ENCODE measurements around the gene IL1RL2.

Gene IL1RL2

DNA sequence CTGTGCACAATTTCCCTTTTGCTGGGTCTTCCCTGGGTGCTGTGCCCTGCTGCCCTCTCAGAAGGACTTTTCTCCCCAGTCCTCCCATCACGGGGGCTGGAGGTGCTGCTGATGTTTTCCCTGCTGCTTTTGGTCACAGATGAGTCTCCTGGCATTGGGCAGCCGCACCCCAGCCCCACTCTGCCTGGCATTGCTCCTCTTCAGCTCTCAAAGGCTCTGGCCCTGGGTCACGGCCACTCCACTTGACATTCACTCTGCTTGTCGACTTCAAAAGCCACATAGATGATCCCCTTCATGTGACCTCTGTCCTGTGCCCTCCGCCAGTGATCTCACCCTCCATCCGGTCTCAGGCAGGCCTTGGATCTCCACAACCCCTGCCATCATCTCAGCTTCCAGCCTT lies 81.0 kb downstream of the IL1RL2 start:
- DNase-seq (ENCODE audit: low read depth): no peak

DNA sequence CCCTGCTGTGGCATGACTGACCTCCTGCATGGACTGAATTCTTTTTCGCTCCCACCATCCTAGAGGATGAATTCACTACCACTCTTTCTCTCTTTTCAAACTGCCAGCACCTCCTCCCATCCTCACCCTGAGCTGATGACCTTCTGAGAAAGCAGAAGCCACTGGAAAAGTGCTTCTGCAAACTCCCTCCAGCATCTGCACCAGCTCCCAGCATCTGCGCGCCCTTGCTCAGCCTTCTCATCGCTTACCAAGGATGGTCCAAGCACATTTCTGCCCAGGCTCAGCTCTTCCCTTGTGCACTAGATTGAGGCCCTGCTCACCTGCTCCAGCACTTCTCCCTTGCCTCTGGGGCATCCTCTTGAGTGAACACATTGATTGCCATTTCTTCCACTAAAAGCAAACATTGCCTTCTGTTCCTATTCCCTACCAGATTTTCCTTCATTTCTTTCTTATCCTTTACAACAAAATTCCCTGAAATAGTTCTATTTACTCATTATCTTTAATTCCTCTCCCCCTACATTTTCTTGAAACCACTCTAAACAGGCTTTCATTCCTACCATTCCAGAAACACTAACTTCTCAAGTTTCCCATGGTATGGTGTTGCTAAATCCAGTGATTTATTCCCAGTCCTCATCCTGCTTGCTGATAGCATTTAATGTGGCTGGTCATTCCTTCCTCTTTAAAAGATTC lies 81.8 kb downstream of the IL1RL2 start:
- DNase-seq (ENCODE audit: low read depth): no peak

DNA sequence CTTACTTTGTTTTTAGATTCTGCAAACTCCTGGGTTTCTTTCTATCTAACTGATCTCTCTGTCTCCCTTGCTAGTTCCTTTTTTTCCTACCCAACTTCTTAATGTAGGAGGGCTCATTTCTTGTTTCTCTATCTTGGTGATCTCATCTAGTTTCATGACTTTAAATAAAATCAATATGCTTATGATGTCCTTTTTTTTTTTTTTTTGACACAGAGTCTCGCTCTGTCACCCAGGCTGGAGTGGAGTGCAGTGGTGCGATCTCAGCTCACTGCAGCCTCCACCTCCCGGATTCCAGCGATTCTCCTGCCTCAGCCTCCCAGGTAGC lies 82.3 kb downstream of the IL1RL2 start:
- no peak for DNase-seq (ENCODE audit: low read depth)

DNA sequence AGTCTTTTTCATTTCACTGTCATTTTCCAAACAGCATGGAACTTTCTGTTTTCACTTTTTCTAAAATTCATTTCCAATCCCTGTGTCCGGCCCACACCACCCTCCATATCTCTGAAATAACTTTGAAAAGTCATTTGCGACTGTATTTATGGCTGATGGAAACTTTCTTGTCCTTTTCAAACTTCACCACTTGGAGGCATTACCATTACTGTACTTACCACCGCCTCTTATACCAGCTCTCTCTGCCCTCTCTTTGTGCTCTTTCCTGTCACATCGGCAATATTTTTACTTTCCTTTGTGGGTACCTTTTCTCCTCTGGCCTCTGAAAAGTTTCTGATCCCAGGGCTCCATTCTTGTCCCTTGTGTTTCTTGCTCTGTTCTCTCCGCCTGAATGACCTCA lies 85.0 kb downstream of the IL1RL2 start:
- DNase-seq (ENCODE audit: low read depth): no peak

DNA sequence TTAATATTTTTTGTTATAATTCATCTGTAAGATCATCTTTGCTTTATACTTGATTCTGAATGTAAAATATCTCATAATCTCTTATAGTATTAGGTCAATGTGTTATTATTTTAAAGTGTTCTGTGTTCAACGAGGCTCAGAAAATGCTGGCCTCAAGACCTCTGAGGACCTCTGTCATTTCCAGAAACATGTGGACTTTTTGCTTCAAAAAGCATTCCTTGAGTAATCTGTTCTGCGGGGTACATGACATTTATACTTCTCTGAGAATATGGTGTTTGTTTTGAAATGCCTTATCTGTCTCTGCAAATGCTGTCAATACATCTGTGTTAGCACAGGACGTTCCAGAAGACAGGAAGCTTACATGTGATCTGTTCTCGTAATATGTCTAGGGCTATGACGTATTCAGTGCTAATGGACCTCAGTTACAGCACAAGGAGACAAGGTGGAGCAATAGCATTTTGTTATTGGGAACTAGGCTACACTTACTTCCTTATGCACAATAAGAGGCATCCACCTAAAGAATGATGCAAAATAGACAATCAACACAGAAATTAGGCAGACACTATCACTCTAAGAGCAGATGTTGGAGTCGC lies 86.9 kb downstream of the IL1RL2 start:
- no peak for DNase-seq (ENCODE audit: low read depth)

DNA sequence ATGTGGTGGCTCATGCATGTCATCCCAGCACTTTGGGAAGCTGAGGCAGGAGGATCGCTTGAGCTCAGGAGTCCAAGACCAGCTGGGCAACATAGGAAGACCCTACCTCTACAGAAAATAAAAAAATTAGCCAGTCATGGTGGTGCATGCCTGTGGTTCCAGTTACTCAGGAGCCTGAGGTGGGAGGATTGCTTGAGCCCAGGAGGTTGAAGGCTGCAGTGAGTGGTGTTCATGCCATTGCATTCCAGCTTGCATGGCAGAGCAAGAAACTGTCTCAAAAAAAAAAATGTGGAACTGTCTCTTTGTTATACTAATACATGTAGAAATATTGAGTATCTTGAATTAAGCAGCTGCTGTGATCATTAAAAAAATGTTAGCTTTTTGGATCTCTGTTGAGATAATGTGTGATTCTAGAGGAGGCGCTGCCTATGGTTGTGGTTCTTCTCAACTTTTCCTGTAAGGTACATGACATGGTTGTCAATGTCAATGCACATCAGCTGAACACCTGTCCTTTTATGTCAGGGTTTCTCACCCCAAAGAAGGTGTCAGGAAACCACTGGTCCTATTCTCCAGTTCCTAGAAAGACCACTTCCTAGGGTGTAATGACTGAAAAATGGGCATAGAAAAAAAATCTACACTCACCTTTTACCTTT lies 89.9 kb downstream of the IL1RL2 start:
- DNase-seq (ENCODE audit: low read depth): no peak

DNA sequence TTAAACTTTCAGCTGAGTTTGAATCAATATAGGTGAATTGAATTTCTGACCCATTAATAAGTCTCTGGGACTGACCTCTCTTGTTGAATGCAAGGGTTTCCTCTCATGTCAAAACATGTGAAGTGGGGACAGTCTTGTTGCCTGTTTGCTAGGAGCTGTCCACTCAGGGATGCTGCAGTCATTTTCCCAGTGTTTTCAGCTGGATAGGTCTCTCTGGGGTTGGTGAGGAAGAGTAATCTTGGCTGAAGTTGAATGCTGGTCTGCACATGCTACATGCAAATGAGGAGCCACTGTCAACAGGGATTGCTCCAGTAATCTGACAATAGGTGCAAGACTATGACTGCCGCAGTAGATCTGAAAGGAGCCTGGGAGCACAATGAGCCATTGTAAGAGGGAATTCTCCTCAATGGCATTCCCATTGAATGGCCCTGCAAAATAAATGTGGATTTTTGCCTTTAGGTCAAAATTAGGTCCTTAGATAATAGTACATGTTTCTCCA lies 90.4 kb downstream of the IL1RL2 start:
- no peak for DNase-seq (ENCODE audit: low read depth)

DNA sequence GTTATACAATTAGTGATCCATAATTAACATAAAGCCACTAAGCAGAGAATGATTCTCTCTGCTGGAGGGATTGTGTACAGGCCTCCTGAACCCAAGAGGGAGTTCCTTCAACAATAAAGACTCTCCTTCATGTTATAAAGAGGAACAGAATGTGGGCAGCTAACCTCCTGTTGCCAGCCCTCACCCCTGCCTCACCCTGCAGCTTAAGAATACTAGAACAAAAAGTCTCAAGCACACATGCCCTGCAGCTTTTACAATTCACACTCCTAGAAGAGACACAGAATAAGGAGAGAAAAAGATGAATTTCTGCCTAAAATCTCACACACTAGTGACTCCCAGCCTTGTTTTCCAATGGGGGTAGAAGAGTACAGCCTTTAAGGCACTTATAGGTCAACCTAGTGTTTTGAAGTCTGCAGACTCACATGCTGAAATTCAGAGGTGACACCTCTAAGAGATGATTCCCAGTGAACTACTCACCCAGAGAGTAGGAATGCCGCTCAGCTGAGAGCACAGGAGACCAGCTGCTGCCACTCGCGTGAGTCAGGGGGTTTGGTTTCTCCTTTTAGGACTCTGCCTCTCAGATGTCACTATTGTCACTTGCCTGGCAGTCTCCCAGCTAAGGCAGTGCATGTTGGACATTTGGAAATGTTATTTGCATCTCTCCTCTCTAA lies 92.0 kb downstream of the IL1RL2 start:
- no peak for DNase-seq (ENCODE audit: low read depth)

DNA sequence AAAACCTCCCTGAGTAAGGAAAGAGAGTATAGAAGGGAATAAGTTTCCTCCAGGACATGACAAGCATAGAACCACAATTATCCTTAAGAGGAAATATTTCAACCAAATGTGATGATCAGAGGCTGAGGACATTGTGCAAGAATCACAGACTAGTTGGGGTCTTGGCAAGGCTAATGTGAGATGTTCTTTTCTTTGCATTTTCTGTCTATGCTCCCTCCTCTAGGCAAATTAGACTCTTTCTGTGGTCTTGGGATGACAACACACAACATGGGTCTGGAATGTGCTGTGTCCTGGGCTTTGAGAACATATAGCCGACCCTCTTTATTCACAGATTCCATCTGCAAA lies 92.5 kb downstream of the IL1RL2 start:
- no peak for DNase-seq (ENCODE audit: low read depth)

DNA sequence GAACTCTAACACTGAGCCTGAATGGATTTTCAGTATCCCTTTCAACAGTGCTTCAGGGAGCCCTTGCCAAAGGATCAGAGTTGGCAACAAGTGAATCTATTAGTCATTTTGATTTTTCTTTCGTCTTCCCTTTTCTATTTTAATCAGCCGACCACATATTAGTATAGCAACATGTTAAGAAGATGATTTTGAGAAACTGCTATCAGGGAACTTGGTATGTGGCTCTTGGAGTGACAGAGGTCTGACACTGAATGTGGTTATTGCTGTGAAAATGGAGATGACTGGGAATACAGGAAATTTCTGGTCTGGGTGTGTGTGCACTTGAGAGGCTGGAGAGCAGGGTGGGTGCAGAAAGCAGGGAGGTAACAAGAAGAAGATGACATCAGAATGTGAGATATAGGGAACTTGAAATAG lies 95.9 kb downstream of the IL1RL2 start:
- DNase-seq (ENCODE audit: low read depth): no peak

DNA sequence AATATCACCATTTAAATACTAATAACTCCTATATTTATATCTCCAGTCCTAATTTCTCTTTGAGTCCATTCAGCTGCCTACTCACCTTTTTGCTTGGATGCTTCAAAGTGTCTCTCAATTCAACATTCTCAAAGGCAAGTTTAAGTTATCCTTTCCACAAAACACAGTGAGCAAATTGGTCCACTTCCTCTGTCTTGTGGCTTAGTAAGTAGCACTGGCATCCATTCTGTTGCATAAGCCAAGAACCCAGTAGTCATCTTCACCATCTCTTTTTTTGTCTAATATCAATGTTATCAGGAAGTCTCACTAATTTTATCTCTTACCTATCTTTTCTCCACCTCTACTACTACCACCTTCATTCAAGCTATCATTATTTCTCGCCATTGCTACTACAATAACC lies 97.2 kb downstream of the IL1RL2 start:
- DNase-seq (ENCODE audit: low read depth): no peak

DNA sequence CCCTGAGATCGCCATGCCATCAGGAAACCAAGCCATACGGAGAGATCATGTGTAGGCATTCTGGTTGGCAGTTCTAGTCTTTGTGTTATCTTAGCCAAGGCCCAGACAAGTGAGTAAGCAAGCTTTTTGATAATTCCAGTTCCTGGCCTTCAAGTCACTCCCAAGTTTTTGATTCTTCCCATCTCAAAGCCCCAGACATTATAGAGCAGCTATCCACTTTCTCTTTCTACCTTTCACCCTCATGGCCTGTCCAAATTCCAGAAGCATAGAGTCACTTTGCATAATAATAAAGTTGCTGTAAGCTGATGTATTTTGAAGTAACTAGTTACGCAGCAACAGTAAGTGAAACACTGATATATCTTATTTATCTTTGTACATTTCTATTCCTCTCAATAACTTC lies 97.8 kb downstream of the IL1RL2 start:
- DNase-seq (ENCODE audit: low read depth): no peak

DNA sequence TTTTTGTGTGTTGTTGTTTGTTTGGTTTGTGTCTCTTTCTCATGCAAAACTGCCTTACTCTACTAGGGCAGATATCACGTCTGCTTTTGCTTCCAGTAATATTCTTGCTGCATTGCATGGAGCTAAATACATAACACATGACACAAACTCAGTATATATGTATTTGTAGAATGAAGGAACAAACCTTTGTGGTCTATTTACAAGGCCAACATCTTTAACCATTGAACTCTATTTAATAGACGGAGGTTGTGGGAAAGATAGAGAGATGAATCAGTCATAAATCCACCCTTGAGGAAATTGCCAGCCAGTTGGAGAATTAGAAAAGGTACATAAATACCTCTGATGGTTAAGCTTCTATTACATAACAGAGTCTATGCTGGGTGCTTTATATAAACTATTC lies 98.5 kb downstream of the IL1RL2 start:
- no peak for DNase-seq (ENCODE audit: low read depth)

DNA sequence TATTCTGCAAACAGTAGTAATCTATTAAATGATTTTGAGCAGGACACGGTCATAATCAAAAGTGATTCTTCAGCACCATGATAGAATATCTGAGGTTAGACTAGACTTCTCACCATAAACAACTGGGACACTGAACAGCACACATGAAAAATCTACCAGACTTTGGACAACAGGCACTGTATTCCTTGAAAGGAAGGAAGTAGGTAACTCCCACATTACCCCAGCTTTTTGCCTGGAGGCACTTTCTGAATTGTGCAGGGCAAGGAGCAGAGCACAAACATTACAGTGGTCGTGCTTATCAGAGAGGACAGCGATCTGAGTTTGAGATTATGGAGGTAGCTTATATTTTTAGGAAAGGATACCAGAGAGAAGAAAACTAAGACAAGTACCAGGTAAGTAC lies 99.2 kb downstream of the IL1RL2 start:
- DNase-seq (ENCODE audit: low read depth): no peak

DNA sequence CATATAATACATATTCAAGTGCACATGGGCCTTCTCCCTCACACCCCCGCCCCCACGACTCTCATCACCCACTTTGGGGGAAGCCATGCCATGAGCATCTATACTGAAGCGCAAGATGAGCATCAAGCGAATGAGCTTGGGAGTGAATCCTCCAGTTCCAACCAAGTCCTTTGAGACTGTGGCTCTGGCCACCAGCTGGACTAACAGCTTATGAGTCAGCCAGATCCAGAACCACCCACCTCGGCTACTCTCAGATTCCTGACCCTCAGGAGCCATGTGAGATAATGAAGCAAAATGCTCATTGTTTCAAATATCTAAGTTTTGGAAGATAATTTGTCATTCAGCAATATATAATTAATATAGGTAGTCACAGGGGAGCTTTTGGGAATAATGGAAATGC lies 102.3 kb downstream of the IL1RL2 start:
- no peak for DNase-seq (ENCODE audit: low read depth)
